ENCODE results near the gene CHRNA4. TPM values are rescaled to one million over a fixed set of nuclear protein-coding genes. Genes with fewer than 3 reads are reported as not detected.

CHRNA4 gene
- total and polyA plus RNA-seq, 2 donors (not counting 3 experiments of a cell fraction or from before 2014, with no cell fraction given): not detected

- ChIA-PET POLR2A (no interaction called here), CTCF (interaction anchor here (1.2 to 7.8 kb wide), 2 partner anchors 11 to 76 kb away, joined by 5 to 45 read pairs; no protein-coding TSS in a partner anchor)
- no peak for FAIRE-seq
- Histone ChIP-seq H3K4me1 (ENCODE audit: control insufficient read depth, extremely low read depth, insufficient read depth, low read length) (no peaks in the 10 kb centered on the region), H3K9ac (replicated peaks; ENCODE audit: extremely low read depth, insufficient read depth, low read length) (no peak overlapping the region), H2AFZ (ENCODE audit: low read depth, low read length) (no peak overlapping the region), H4K20me1 (replicated peaks; ENCODE audit: control insufficient read depth, extremely low read depth, insufficient read depth, low read length) (no peaks in the 10 kb centered on the region), H3K79me2 (ENCODE audit: control insufficient read depth, insufficient read depth, low read length) (no peaks in the 10 kb centered on the region), H3K9me1 (replicated peaks; ENCODE audit: control insufficient read depth, extremely low read depth, insufficient read depth, low read length) (no peaks in the 10 kb centered on the region), H3K27me3 (ENCODE audit: control insufficient read depth in 2 of 2, insufficient read depth in 2 of 2, low read length in 2 of 2) (peaks cover 8 to 12% of the 10 kb centered on the region in 2 experiments), H3K4me3 (replicated peaks in 1 of 3; ENCODE audit: insufficient read depth in 1 of 3, low read depth in 1 of 3, low read length in 3 of 3) (no peak overlapping the region), H3K36me3 (ENCODE audit: control insufficient read depth in 2 of 2, extremely low read depth in 1 of 2, insufficient read depth in 2 of 2, low read length in 2 of 2) (no peaks in the 10 kb centered on the region), H3K4me2 (ENCODE audit: insufficient read depth, low read length) (no peak overlapping the region), H3K27ac (ENCODE audit: insufficient read depth, low read depth, low read length) (no peak overlapping the region), H3K9me3 (replicated peaks; ENCODE audit: control insufficient read depth, insufficient read depth, low read length) (no peaks in the 10 kb centered on the region)
- dilution Hi-C loops (cut with MboI; ENCODE audit: extremely low pct_ligation_motif_present, low sequenced_read_pairs): no loop called here
- no TSS peak for BruUV-seq (replicated peaks)
- TF ChIP-seq MYC (IDR thresholded peaks at IDR 0.05; ENCODE audit: low read depth, low read length): no peak
- intact Hi-C loops (cut with micrococcal nuclease): no loop called here
- no peak for DNase-seq (ENCODE audit: low read depth, low spot score)
Observed at GRCh38 chr20:63298731-63299312, 62.3 kb downstream of the CHRNA4 start.

- Histone ChIP-seq H3K4me3 (replicated peaks in 1 of 3; ENCODE audit: insufficient read depth in 1 of 3, low read depth in 1 of 3, low read length in 3 of 3) (no peak overlapping the region), H3K9me1 (replicated peaks; ENCODE audit: control insufficient read depth, extremely low read depth, insufficient read depth, low read length) (no peaks in the 10 kb centered on the region), H3K36me3 (ENCODE audit: control insufficient read depth in 2 of 2, extremely low read depth in 1 of 2, insufficient read depth in 2 of 2, low read length in 2 of 2) (no peaks in the 10 kb centered on the region), H3K4me2 (ENCODE audit: insufficient read depth, low read length) (no peak overlapping the region), H4K20me1 (replicated peaks; ENCODE audit: control insufficient read depth, extremely low read depth, insufficient read depth, low read length) (no peaks in the 10 kb centered on the region), H3K79me2 (ENCODE audit: control insufficient read depth, insufficient read depth, low read length) (no peaks in the 10 kb centered on the region), H3K9me3 (replicated peaks; ENCODE audit: control insufficient read depth, insufficient read depth, low read length) (no peaks in the 10 kb centered on the region), H2AFZ (ENCODE audit: low read depth, low read length) (no peak overlapping the region), H3K27ac (ENCODE audit: insufficient read depth, low read depth, low read length) (no peak overlapping the region), H3K27me3 (ENCODE audit: control insufficient read depth in 2 of 2, insufficient read depth in 2 of 2, low read length in 2 of 2) (peaks cover 8 to 12% of the 10 kb centered on the region in 2 experiments), H3K9ac (replicated peaks; ENCODE audit: extremely low read depth, insufficient read depth, low read length) (no peak overlapping the region), H3K4me1 (ENCODE audit: control insufficient read depth, extremely low read depth, insufficient read depth, low read length) (no peaks in the 10 kb centered on the region)
- DNase-seq (ENCODE audit: low read depth, low spot score): no peak
- FAIRE-seq: no peak
- TF ChIP-seq MYC (IDR thresholded peaks at IDR 0.05; ENCODE audit: low read depth, low read length): no peak
- no peak for TF ChIP-seq MAX (IDR thresholded peaks at IDR 0.05; ENCODE audit: insufficient read depth, insufficient read length)
- TF ChIP-seq POLR2AphosphoS5 (IDR thresholded peaks at IDR 0.05; ENCODE audit: insufficient read depth, low read depth, low read length): no peak
- TF ChIP-seq POLR2A (IDR thresholded peaks at IDR 0.05; ENCODE audit: low read depth, low read length): no peak
- TF ChIP-seq GATA2 (IDR thresholded peaks at IDR 0.05; ENCODE audit: insufficient read depth, insufficient read length, low read depth, low read length): no peak
- no peak for TF ChIP-seq EZH2 (IDR thresholded peaks at IDR 0.05; ENCODE audit: borderline replicate concordance, low read depth, low read length, severe bottlenecking)
- TF ChIP-seq FOS (IDR thresholded peaks at IDR 0.05; ENCODE audit: borderline replicate concordance, insufficient read depth, low read length): no peak
- TF ChIP-seq CTCF (IDR thresholded peaks at IDR 0.05; ENCODE audit: extremely low read depth in 1 of 2, insufficient read depth in 1 of 2, low read depth in 1 of 2, low read length in 2 of 2): no peak
- TF ChIP-seq JUN (IDR thresholded peaks at IDR 0.05; ENCODE audit: borderline replicate concordance, insufficient read depth, insufficient read length, low read depth): no peak
- dilution Hi-C loops (cut with MboI; ENCODE audit: extremely low pct_ligation_motif_present, low sequenced_read_pairs) (no loop called here), intact Hi-C loops (cut with micrococcal nuclease) (no loop called here)
- no TSS peak for BruUV-seq (replicated peaks)
- CTCF ChIA-PET: interaction anchor here (1.7 to 7.8 kb wide), 2 partner anchors 12 to 75 kb away, joined by 7 to 45 read pairs; no protein-coding TSS in a partner anchor
- POLR2A ChIA-PET: no interaction called here
Observed at GRCh38 chr20:63297796-63298572, 63.2 kb downstream of the CHRNA4 start.

Data from endothelial cell of umbilical vein (primary cell).